Measurements from ENCODE around the gene GASK1A.

Gene GASK1A

DNA sequence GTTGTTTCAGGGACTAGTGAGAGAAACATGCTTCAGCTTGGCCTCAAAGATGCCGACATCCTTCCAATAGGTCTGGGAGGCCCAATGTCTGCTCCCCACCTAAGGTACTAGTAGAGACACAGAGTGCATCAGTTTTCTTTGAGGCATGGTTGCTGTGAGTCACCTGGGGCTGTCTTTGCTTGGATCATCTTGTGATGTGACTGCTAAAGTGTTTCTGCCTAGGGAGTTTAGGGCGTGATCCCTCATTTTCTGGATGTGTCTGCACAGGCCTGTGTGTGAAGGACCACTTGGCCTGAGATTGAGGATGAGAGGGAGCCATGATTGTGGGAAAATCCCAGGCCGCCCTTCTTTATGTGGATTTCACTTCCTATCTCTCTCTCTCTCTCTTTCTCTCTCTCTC is 4.8 kb downstream of the GASK1A start:
- DNase-seq, result no peak

DNA sequence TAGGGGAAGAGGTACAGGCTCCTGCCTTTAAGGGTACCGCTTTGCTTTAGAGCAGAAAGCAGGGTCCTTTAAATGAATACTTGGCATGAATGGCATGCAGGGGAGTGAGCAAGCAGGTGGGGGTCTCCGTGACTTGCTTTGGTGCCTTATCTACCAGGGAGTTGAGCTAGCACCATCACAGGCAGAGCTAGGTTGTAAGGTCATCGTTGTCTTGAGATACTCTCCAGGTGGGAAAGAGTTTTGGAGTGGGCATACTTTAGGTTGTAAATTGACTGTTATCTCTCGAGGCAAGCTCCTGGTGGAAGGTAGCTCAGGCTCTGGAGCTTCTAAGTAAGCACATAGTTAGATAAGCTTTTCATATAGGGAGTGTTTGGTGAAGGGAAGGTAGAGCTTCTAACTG is 5.6 kb downstream of the GASK1A start:
- DNase-seq, result no peak

DNA sequence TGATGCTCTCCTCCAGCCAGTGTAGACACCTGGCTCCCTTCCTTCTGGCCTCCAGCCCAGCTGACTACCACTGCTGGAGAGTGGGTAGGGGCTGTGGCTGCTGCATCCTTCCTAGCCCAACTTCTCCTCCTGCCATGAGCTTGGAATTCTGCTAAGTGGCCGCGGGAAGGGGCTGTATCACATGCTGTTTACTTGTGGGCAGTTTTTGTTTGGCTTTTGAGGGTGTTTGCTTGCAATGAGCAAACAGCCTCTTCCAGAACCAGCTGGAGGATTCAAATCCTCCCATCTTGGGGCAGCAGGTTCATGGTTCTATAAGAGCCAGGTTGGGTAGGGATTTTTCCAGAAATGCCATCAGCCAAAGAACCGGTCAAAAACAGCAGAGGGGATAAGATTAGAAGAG is 9.0 kb downstream of the GASK1A start:
- no peak for DNase-seq

DNA sequence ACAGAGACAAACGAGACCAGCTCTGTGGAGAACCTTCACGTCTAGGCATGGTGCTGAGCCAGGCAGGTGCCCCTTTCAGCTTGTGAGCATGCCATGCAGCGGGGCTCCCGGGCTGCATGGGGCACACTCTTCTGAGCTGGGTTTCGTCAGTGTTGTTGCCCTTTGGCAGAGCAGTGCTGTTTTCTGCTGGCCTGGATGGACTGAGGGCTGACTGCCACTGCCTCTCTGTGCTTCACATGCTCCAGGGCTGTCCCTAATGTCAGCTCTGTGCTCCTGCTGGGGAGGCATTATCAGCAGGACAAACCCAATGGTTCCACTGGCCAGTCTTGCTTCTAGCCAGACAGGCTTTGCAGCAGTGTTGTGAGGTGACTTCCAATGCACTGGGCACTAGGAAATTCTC is 9.5 kb downstream of the GASK1A start:
- DNase-seq, result no peak

DNA sequence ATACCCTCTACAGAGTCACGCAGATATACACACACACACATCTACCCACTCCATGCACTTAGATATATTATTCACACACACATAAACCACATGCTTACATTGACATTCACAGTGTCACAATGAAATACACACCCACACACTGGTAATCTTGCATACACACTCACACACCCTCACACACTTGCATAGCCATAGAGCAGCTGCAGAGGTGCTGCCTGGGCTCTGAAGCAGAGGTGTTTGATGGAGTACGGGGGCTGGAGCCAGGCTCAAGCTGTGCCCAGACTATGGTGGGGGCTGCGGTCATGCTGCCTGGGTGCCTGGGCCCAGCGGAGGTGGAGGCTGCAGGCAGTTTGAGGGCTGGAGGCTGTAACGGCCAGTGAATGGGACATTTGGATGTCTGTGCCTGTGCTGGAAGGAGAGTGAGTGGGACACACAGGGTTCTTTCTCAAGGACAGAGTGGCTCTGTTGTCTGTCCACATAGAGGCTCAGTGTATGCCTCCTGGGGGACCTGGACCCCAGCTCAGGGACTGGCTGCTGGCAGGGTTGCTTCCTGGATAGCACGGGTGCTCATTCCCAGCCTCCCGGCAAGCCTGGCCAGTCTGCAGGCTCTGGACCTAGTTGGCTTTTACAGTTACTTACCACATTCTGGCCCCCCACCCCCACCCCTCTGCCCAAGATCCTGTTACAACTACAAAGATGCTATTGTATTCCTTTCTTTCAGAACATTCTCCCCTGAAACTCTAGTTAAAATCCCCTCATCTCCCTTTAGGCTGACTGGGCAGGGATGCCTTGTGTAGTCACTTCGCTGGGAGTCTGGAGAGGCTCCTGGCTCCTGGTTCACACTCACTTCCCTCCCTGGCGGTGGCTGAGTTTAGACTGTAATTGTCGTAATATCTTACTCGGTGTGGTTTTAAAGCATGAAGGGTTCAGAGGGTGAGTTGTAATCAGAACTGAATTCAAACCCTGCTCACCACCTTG is 12.5 kb downstream of the GASK1A start:
- no peak for DNase-seq

DNA sequence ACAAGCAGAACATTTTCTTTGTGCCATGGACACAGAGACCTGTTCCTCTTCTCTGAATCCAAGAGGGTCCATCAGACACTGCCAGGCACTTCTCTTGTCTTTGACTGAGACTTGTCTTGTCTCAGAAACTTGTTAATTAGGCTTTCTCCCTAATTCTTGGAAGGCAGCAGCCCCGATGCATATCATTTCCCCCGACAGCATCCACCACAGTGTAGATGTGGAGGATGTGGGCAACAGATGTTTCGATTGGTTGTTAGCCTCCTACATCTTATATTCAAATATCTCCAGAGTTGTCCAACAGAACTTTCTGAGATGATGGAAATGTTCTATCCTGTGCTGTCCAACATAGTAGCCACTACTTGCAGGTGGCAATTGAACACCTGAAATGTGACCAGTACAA is 15.5 kb downstream of the GASK1A start:
- DNase-seq, result no peak

DNA sequence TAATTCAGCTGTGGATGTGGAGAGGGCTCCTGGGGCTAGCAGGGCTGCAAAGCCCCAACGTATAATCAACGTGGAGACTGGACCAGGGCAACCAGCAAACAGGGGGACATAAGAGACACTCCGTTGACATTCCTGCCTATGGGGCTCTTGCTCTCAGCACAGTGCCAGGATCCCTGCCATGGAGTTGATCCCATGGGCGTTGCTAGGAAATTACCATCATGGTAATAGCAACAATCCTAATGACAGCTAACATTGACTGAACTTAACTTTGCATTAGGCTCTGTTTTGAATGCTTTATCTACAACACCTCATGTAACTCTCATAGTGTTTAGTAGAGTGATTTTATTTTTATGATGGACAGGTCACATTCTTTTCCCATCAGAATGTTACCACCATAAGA is 16.9 kb downstream of the GASK1A start:
- no peak for DNase-seq

DNA sequence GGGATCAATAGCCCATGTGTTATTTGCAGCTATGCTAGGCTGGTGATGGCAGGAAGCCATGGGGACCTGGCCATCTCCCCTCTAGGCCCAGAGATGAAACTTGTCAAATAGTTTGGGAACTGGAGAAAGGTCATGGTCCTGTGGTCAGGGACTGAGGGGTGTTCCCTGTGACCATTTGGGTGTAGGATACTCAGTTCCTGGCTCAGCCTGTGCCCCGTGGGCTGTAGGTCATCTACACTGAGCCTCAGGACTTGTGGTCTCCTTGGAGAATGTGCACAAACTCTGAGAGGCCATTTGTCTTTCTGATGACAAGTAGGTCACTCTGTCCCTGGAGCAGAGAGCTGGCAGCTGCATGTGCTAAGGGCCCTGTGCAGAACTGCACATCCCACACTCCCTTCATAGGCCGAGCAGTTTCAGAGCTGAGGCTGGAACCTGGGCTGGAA is 17.5 kb downstream of the GASK1A start:
- DNase-seq, result no peak

DNA sequence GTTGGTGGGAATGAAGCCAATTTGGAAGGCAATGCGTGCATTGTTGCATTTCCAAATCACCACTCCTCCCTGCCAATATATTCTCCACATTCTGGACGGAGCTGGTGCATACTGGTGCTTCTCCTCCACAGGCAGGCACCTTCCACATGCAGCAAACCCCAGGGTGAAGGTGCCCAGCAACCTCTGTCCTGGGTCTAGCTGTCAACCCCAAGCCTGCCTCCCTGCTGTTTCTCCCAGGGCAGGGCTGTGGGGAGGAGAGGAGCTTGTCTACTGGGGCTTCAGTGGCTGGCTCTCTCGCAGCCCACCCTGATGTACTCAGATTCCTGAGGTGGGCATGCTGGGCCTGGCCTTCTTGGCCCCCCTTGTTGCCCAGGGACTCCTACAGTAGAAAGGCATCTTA is 20.1 kb downstream of the GASK1A start:
- DNase-seq, result no peak

DNA sequence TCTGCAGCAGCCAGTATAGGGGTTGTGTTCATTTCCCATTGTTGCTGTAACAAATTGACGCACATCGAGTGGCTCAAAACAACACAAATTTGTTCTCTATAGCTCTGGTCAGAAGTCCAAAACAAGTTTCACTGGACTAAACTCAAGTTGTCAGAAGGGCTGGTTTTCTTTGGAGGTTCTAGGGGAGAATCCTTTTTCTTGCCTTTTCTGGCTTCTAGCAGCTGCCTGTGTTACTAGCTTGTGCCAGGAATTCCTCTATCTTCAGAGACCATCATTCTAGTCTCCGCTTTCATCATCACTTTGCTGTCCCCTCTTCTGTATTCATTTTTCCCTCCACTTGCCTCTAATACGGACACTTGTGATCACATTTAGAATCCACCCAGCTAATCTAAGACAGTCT is 20.5 kb downstream of the GASK1A start:
- no peak for DNase-seq

DNA sequence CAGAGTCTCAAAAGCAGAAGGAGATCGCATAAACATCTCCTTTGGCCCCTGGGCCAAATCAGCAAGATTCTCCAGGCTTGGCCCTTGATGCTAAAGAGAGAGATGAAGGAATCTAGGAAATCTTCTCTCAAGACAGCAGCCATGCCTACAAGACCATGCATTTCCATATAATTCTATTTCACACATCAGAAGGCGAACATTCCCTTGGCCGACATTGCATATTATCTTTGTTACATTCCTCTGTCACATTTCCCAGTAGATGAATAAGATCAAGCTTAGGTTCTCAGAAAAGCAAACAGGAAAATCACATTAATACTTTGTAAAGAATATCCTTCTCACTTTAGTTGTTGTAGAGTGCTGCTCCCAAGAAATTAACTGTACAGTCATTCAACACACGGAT is 21.3 kb downstream of the GASK1A start:
- DNase-seq, result no peak

DNA sequence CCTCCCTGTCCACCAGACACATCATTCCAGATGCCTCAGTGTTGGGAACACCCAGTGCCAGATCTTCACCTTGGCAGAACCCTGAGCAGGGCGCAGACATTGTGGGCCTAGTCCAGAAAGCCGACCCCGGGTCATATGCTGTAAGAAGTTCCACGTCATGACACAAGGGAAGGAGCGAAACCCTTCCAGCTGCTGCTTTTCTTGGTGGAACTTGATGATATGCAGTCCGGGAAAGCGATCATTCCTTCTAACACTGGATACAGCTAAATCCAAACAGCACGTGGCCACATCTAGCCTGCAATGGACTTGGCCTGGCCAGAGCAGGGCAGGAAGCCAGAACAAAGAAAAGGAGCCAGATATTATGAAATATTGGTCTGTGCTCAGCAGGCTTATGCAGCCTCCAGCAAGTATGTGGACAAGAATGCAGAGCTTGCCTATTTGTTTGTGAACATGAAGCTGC is 22.0 kb downstream of the GASK1A start:
- peak; percentile 96 for DNase-seq

DNA sequence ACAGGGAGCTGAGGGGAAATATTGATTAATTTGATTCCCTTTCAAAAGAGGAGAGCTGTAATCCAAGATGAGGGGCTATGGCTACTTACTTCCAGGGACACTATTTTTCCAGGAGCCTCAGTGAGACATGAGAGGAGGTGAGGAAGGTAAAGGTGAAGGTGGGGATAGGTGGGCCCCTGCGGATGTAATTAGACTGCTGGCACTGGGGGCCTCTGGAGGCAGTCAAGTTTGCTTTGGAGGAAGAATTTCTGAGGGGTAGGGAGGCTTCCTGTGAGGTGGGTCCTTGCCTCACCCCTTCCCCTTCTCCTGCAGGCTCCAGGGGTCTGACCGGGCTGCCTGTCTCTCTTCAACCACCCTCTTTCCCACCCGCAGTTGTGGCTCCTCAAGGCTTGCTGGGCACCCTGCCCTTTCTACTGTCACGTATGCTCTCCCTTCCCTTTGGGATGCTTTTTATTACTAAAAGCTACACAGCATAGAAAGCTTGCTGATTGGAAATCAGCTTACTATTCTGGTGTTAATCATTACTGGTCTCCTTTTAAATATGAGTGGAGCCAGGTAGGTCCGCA is 22.5 kb downstream of the GASK1A start:
- DNase-seq, result no peak

DNA sequence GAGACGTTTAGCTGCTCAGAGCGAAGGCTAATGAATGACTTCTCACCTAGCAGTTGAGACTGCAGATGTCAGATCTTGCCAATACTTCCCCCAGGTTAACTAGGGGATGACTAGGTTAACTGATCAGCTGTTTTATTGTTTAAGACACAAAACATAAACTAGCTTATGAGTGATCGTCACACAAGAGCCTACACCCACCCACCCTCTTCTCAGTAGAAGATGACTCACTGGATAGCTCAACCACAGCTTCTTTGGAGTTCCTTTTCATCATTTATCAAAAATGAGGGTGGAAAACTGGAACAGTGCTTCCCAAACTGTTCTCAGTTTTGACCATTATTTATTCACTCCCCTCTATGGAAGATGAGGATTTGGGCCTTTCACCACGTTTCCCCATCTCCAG is 25.2 kb downstream of the GASK1A start:
- DNase-seq, result no peak

DNA sequence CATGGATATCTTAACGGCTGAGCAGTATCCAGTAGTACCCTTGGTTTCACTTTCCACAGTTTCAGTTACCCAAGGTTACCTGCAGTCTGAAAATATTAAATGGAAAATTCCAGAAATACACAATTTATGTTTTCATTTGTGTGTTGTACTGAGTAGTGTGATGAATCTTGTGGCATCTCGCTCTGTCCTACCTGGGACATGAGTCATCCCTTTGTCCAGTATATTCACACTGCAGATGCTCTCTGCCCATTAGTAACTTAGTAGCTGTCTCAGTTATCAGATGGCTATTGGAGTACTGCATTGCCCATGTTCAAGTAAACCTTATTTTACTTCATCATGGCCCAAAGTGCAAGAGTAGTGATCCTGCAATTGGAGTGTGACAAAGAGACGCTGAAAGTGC is 26.1 kb downstream of the GASK1A start:
- no peak for DNase-seq

DNA sequence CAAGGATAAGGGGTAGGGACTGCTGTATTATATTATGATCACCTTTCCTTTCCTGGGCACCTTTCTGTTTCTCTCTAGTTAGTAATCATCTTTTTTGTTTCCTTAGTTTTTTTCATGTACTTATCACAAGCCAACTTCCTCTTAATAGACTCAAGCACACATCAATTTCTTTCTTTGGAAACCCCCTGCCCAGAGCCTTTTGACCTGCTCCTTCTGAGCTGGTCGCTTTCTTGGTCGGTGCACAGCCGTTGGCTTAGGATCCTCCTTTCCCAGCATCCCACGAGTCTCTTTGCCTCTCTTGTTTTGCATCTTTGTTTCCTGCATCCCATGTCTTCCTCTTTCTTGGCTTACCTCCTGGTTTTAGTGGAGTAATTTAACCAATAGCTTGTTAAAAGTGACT is 26.9 kb downstream of the GASK1A start:
- DNase-seq, result no peak

DNA sequence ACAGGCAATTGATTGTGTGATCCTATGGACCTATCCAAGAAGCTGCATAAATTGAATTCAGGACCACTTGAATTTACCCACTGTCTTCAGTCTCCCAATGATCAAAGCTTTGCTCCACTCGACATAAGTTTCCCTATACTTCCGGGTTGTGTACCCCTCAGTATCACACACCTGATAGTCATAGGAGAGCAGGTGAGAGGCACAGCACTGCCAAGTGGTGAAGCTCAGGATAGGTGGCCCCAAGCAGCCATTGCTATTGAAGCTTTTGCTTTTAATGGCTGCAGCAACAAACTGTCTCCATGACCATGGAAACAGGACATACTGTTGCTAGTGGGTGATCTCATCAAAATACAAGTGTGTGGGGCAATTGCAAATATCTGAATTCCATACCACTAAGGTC is 27.7 kb downstream of the GASK1A start:
- no peak for DNase-seq

DNA sequence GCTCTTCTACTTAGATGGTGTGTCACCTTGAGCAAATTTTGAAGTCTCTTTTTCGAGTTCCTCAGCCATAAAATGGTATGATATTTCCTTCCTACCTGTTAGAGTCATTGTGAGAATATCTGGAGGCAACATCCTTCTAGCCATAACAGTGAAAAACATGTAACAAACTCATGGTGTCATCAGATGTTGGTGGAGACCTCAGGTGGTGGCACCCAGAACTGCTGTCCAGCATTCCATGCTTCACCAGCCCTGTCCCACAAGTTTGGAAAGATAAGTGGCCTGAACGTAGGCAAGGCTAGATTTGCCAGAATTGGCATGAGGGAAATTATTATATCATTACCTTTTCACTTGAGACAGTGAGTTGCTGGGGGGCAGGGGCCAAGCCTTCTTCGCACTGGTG is 30.4 kb downstream of the GASK1A start:
- no peak for DNase-seq

DNA sequence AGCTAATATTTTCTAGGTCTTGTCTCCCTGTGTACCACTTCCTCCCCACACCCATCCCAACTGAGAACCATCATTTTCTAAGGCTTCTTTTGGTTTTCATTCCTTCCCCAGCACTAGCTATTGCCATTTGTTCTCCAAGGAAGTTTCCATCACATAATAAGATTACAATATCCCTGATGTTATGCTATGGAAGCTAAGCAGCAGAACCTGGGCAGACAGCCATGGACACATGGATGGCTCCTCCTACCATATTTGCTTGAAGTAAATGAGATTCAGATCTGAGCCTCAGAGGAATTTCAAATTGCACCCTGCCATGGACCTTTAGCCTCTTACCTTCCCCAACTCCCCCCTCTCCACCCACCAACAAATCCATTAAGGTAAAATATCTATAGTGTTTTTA is 31.5 kb downstream of the GASK1A start:
- DNase-seq, result peak; percentile 64

DNA sequence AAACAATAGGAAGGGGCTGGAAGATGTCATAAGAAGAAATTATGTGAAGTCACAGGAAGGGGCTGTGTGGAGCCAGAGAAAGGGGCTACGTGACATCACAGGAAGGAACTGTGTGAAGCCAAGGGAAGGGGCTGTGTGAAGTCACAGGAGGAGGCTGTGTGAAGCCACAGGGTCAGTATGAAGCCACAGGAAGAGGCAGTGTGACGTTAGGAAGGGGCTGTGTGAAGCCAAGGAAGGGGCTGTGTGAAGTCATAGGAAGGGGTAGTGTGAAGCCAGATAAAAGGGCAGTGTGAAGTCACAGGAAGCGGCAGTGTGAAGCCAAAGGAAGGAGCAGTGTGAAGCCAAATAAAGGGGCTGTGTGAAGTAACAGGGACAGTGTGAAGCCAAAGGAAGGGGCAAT is 32.5 kb downstream of the GASK1A start:
- no peak for DNase-seq

DNA sequence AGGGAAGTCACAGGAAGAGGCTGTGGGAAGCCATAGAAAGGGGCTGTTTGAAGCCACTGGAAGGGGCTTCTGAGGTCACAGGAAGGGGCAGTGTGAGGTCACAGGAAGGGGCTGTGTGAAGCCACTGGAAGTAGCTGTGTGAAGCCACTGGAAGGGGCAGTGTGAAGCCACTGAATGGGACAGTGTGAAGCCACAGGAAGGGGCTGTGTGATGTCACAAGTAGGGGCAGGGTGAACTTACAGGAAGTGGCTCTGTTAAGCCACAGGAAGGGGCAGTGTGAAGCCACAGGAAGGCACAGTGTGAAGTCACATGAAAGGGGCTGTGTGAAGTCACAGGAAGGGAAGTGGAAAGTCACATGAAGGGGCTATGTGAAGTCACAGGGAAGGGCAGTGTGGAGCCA is 33.1 kb downstream of the GASK1A start:
- no peak for DNase-seq

DNA sequence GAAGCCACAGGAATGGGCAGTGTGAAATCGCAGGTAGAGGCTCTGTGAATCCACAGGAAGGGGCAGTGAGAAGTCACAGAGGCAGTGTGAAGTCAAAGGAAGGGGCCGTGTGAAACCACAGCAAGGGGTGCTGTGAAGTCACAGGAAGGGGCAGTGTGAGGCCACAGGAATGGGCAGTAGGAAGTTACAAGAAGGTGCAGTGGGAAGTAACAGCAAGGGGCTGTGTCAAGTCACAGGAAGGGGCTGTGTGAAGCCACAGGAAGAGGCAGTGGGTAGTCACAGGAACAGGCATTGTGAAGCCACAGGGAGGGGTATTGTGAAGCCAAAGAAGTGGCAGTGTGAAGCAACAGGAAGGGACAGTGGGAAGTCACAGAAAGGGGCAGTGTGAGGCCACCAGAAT is 34.1 kb downstream of the GASK1A start:
- DNase-seq, result no peak

DNA sequence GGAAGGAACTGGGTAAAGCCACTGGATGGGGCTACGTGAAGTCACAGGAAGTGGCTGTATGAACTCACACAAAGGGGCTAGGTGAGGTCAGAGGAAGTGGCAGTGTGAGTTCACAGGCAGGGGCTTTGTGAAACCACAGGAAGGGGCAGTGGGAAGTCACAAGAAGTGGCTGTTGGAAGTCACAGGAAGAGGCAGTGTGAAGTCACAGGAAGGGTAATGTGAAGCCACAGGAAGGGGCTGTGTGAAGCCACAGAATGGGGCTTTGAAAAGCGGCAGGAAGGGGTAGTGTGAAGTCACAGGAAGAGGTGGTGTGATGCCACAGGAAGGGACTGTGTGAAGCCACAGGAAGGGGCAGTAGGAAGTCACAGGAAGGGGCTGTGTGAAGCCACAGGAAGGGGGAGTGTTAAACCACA is 34.6 kb downstream of the GASK1A start:
- DNase-seq, result no peak

DNA sequence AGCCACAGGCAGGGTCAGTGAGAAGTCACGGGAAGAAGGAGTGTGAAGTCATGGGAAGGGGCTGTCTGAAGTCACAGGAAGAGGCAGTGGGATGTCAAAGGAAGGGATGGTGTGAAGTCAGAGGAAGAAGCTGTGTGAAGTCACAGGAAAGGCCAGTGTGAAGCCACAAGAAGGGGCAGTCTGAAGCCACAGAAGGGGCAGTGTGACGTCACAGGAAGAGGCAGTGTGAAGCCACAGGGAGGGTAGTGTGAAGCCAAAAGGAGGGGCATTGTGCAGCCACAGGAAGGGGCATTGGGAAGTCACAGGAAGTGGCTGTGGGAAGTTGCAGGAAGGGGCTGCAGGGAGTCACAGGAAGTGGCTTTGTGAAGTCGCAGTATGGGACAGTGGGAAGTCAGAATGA is 35.1 kb downstream of the GASK1A start:
- no peak for DNase-seq

DNA sequence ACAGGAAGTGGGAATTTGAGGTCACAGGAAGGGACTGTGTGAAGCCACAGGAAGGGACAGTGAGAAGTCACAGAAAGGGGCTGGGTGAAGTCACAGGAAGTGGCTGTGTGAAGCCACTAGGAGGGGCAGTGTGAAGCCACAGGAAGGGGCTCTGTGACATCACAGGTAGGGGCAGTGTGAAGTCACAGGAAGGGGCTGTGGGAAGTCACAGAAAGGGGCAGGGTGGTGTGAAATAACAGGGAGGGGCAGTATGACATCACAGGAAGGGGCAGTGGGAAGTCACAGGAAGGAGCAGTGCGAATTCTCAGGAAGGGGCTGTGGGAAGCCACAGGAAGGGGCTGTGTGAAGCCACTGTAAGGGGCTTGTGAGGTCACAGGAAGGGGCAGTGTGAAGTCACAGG is 35.8 kb downstream of the GASK1A start:
- DNase-seq, result no peak
